Left lung (tissue), 10 donors: ENCODE measurements around the gene MERTK. TPM values are rescaled to one million over a fixed set of nuclear protein-coding genes. Genes with fewer than 3 reads are reported as not detected.

Source experiments
- ATAC-seq: fragments of 200-7000 bp; cut with Tn5 transposase; one replicate; pipeline ENCODE4 v1.9.1; 2020; ENCODE audit warnings: moderate library complexity
- DNase-seq, 4 donors: peaks; one replicate each; pipeline ENCODE4 v3.0.0-alpha.2; 2013 to 2020
- H3K27ac ChIP-seq, 2 donors: fragments of 200-600 bp; sonication (generic) in 1 of 2; one replicate each; pipeline versions ENCODE4 v1.5.0 to v1.8.0; 2020 to 2021
- H3K27me3 ChIP-seq, 2 donors: fragments of 200-600 bp; sonication (generic) in 1 of 2; one replicate each; pipeline versions ENCODE4 v1.5.0 to v1.8.0; 2020 to 2021
- H3K36me3 ChIP-seq, 2 donors: fragments of 200-600 bp; sonication (generic) in 1 of 2; one replicate each; pipeline versions ENCODE4 v1.5.0 to v1.8.0; 2020 to 2021
- H3K4me1 ChIP-seq, 2 donors: fragments of 200-600 bp; one replicate each; pipeline ENCODE4 v1.8.0; 2021
- H3K4me3 ChIP-seq, 2 donors: fragments of 200-600 bp; sonication (generic) in 1 of 2; one replicate each; pipeline versions ENCODE4 v1.5.0 to v1.8.0; 2020 to 2021; ENCODE audit warnings: mild to moderate bottlenecking in 1 of 2
- H3K9me3 ChIP-seq, 2 donors: fragments of 200-600 bp; sonication (generic) in 1 of 2; one replicate each; pipeline versions ENCODE4 v1.5.0 to v1.8.0; 2020 to 2021
- CTCF ChIP-seq, 2 donors: fragments of 200-600 bp; sonication (generic) in 1 of 2; IDR thresholded peaks; one replicate each; pipeline versions ENCODE4 v1.5.0 to v1.8.0; 2021; ENCODE audit warnings: antibody characterized with exemption in 2 of 2
- intact Hi-C, 2 donors: fragments of 100-400 bp; cut with DNase I; formaldehyde crosslinking; loops; one replicate each; pipeline versions ENCODE4 v1.11.2 to v1.14.2; 2022
- polyA plus RNA-seq, 6 donors: library from polyadenylated mRNA; unstranded; fragments of 120-200 nt; gene quantifications; one replicate each; pipeline ENCODE4 v1.2.1, GENCODE V29; 2013; ENCODE audit not compliant: insufficient read length in 6 of 6
- total RNA-seq, 2 donors: library from RNA; stranded (reverse); fragmentation: NEBNext Ultra II Directional; extraction: Animal tissue kit (Norgen Biotek cat#: 25700); gene quantifications; one replicate each; pipeline ENCODE4 v1.2.1, GENCODE V29; 2021
- donor health status: DM: no; HTN: yes; CAD: no.
- donor health status: DM: no; HTN: no; CAD: no.

The MERTK gene
- total and polyA plus RNA-seq, 8 donors: 15.3 to 42.8 (median 19.8) TPM

- intact Hi-C loops: no loop called here
- ATAC-seq (no peak), DNase-seq (no peak)
- no peak overlapping the region for H3K27ac ChIP-seq
- H3K4me1 ChIP-seq: peaks cover 5 to 29% of the 10 kb centered on the region in 2 donors
- no peak overlapping the region for H3K4me3 ChIP-seq
- no peaks in the 10 kb centered on the region for H3K27me3 ChIP-seq
- H3K9me3 ChIP-seq: no peaks in the 10 kb centered on the region
- peaks cover 0 to 70% of the 10 kb centered on the region in 2 donors for H3K36me3 ChIP-seq
- TF ChIP-seq CTCF (IDR thresholded peaks at IDR 0.05): no peak
Measured at GRCh38 chr2:112077814-112078213, 179.4 kb downstream of the MERTK start.

Other genes with a start within 250 kb of the MERTK start
- 10 to 100 TPM; 22.3 to 35.0 TPM for gene ANAPC1, start 14.4 kb upstream of the MERTK start, total RNA-seq
- 10 to 100 TPM; 33.8 to 41.0 (median 36.2) TPM for gene ANAPC1, start 14.4 kb upstream of the MERTK start, polyA plus RNA-seq
- gene TMEM87B, start 156.7 kb downstream of the MERTK start, total RNA-seq: 10 to 100 TPM; 32.2 to 36.8 TPM
- 10 to 100 TPM; 24.6 to 31.2 (median 27.3) TPM for gene TMEM87B, start 156.7 kb downstream of the MERTK start, polyA plus RNA-seq
- 1 to 10 TPM; 2.6 to 3.1 TPM for gene FBLN7, start 239.8 kb downstream of the MERTK start, total RNA-seq
- 10 to 100 TPM; 10.6 to 19.1 (median 13.6) TPM for gene FBLN7, start 239.8 kb downstream of the MERTK start, polyA plus RNA-seq